Small intestine (tissue), 7 donors: ENCODE results near the gene KRTAP12-3. TPM values are rescaled to one million over a fixed set of nuclear protein-coding genes. Genes with fewer than 3 reads are reported as not detected.
"Not testable (repeated sequence)": the region's sequence is repeated elsewhere in the genome, so short reads cannot be mapped to it uniquely, and the experiment has no call there.

Source experiments
- DNase-seq, 2 donors: peaks; one replicate each; pipeline versions ENCODE4 v3.0.0 to v3.0.0-alpha.2; 2013
- FAIRE-seq: peaks from 2 replicates; lab custom pipeline; 2012; peaks lifted over from hg19 to GRCh38; lab: Jason Lieb, UNC
- H3K27ac ChIP-seq, 3 donors: one replicate each; pipeline ENCODE4 v1.5.1; 2013; ENCODE audit warnings: low read length in 2 of 3, mild to moderate bottlenecking in 2 of 3, control low read depth in 1 of 3, inconsistent platforms in 1 of 3, low read depth in 1 of 3, moderate library complexity in 1 of 3
- H3K27me3 ChIP-seq, 3 donors: one replicate each; pipeline ENCODE4 v1.6.1; 2013; ENCODE audit warnings: low read length in 3 of 3, inconsistent platforms in 1 of 3; ENCODE audit not compliant: control insufficient read depth in 3 of 3, insufficient read depth in 3 of 3
- H3K36me3 ChIP-seq, 3 donors: one replicate each; pipeline ENCODE4 v1.6.1; 2013; ENCODE audit warnings: low read length in 3 of 3, inconsistent platforms in 1 of 3, low read depth in 1 of 3, mild to moderate bottlenecking in 1 of 3, moderate library complexity in 1 of 3; ENCODE audit not compliant: control insufficient read depth in 3 of 3, insufficient read depth in 2 of 3
- H3K4me1 ChIP-seq, 3 donors: one replicate each; pipeline ENCODE4 v1.6.1; 2013; ENCODE audit warnings: low read length in 2 of 3, inconsistent platforms in 1 of 3, low read depth in 1 of 3, mild to moderate bottlenecking in 1 of 3, moderate library complexity in 1 of 3; ENCODE audit not compliant: control insufficient read depth in 3 of 3, insufficient read depth in 2 of 3
- H3K4me3 ChIP-seq, 3 donors: one replicate each; pipeline ENCODE4 v1.5.1; 2013; ENCODE audit warnings: low read length in 3 of 3, control low read depth in 1 of 3, inconsistent platforms in 1 of 3, low read depth in 1 of 3, mild to moderate bottlenecking in 1 of 3, moderate library complexity in 1 of 3
- H3K9me3 ChIP-seq, 2 donors: one replicate each; pipeline ENCODE4 v1.6.1; 2013; ENCODE audit warnings: low read depth in 1 of 2, low read length in 1 of 2; ENCODE audit not compliant: control insufficient read depth in 2 of 2, insufficient read depth in 1 of 2
- WGBS, 3 donors: extraction: QIAGEN DNeasy Blood & Tissue Kit; methylation state at CpG; one replicate each; pipeline ENCODE4 v1.1.7; 2013; 5-methylcytosine and 5-hydroxymethylcytosine counted together
- polyA plus RNA-seq, 4 donors: library from polyadenylated mRNA; stranded (reverse) in 3 of 4; unstranded in 1 of 4; fragments of 200-250 nt in 3 of 4; fragments of 120-200 nt in 1 of 4; gene quantifications; one replicate each; pipeline versions ENCODE4 v1.2.1 to v1.2.3, GENCODE V29; 2013
- donor health status: healthy with polysubstance abuse.
- donor health status: control.
- donor health status: control.
- donor health status: Bipolar disorder and iron deficiency.
- donor health status: healthy.

KRTAP12-3 gene
- polyA plus RNA-seq, 4 donors, result not detected

DNA sequence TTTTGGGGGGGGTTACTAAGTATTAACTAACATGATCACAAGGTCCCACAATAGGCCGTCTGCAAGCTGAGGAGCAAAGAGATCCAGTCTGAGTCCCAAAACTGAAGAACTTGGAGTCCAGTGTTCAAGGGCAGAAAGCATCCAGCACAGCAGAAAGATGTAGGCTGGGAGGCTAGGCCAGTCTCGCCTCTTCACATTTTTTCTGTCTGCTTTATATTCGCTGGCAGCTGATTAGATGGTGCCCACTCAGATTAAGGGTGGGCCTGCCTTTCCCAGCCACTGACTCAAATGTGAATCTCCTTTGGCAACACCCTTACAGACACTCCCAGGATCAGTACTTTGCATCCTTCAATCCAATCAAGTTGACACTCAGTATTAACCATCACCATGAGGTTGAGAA, 32.0 kb downstream of the KRTAP12-3 start:
- H3K9me3 ChIP-seq, H3K27ac ChIP-seq, H3K4me1 ChIP-seq, H3K4me3 ChIP-seq, DNase-seq, FAIRE-seq, H3K36me3 ChIP-seq: not testable (repeated sequence)
- WGBS, 3 donors, result 72 to 90% (median 73%) methylated on average over 3 of the region's 3 CpGs
- peaks cover 0 to 13% (median 11%) of the 10 kb centered on the region in 3 donors for H3K27me3 ChIP-seq

DNA sequence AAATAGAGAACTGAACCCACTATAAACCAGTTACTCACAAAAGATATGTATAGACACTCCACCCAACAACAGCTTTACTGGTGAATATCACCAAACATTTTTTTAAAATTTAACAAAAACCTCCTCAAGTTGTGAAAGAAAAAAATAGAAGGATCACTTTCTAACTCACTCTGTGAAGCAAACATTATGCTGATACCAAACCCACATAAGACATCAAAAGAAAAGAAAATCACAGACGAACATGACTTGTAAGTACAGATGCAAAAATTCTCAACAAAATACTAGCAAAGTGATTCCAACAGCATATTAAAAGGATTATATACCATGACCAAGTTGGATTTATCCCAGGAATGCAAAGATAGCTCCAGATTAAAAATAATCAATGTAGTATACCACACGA, 34.0 kb downstream of the KRTAP12-3 start:
- DNase-seq (no peak), FAIRE-seq (no peak)
- Histone ChIP-seq H3K36me3 (no peaks in the 10 kb centered on the region), H3K27ac (no peak overlapping the region), H3K4me1 (no peaks in the 10 kb centered on the region), H3K9me3 (no peaks in the 10 kb centered on the region), H3K4me3 (no peak overlapping the region), H3K27me3 (peaks cover 0 to 18% (median 5%) of the 10 kb centered on the region in 3 donors)
- WGBS, 3 donors, result 54 to 66% (median 56%) methylated on average over 2 of the region's 2 CpGs

DNA sequence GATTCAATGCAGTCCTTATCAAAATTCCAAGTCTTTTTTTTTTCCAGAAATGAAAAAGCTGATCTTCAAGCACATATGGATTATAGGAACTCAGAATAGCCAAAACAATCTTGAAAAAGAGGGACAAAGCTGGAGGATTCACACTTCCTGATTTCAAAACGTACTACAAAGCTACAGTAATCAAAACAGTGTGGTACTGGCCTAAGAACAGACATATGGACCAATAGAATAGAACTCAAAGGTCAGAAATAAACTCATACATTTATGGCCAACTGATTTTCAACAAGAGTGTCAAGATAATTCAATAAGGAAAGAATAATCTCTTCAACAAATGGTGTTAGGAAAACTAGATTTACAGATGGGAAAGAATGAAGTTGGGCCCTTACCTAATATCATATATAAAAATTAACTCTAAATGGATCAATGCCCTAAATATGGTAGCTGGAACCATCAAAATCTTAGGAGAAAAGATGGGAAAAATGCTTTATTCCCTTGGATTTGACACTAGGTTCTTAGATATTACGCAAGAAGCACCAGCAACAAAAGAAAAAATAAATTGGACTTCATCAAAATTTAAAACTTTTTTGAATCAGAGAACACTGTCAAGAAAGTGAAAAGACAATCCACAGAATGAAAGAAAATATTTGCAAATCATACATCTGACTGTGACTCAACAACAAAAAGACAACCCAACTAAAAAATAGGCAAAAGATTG, 35.2 kb downstream of the KRTAP12-3 start:
- Histone ChIP-seq H3K4me3 (no peak overlapping the region), H3K4me1 (peaks cover 0 to 3% (median 0%) of the 10 kb centered on the region in 3 donors), H3K27me3 (peaks cover 0 to 15% (median under 1%) of the 10 kb centered on the region in 3 donors), H3K36me3 (no peaks in the 10 kb centered on the region), H3K9me3 (no peaks in the 10 kb centered on the region), H3K27ac (no peak overlapping the region)
- DNase-seq, result no peak
- 47 to 50% (median 48%) methylated on average over 2 of the region's 2 CpGs for WGBS, 3 donors
- FAIRE-seq, result no peak

DNA sequence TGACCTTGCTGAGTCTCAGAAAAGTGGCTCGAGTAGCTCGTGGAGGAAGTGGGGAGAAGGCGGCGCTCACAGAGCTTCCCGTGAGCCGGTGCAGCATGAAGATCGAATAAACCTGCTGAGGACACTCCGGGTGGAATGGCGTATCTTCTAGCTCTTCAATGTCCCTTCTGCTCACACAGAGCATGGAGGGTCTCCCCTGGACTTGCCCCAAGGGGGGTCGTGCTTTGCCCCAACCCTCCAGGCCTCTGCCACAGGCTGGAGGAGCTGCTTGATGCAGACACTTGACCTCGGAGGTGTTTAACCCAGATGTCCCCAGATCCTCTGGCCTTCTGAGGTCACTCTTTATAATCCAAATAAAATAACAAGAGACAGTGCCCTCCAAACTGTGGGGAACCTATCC, 37.0 kb downstream of the KRTAP12-3 start:
- peaks cover 0 to 12% (median 0%) of the 10 kb centered on the region in 3 donors for H3K4me1 ChIP-seq
- peaks cover 0 to 26% (median 10%) of the 10 kb centered on the region in 3 donors for H3K27me3 ChIP-seq
- H3K36me3 ChIP-seq, result no peaks in the 10 kb centered on the region
- WGBS, 3 donors, result 64 to 67% (median 65%) methylated on average over 11 of the region's 11 CpGs
- DNase-seq, result no peak
- no peak overlapping the region for H3K27ac ChIP-seq
- FAIRE-seq, result no peak
- H3K9me3 ChIP-seq, result no peaks in the 10 kb centered on the region
- no peak overlapping the region for H3K4me3 ChIP-seq

DNA sequence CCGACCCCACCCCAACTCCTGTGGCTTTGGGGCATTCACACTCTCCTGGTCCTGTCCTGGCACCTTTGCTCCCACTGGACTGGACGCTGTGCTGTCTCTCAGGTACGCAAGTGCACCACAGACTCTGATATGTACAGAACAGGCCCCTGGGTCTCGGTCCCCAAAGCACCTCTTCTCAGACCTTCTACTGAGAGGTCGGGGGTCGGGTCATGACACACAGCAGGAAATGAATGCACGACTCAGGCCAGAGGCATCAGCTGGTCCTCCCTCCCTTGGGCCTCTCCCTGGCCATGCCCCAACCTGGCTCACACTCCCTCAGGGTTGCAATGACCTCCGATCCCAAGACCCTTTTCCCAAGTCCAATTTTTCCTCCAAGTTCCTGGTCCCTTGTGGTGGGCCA, 37.5 kb downstream of the KRTAP12-3 start:
- no peak for DNase-seq
- FAIRE-seq, result no peak
- H3K27me3 ChIP-seq, result peaks cover 0 to 29% (median 10%) of the 10 kb centered on the region in 3 donors

DNA sequence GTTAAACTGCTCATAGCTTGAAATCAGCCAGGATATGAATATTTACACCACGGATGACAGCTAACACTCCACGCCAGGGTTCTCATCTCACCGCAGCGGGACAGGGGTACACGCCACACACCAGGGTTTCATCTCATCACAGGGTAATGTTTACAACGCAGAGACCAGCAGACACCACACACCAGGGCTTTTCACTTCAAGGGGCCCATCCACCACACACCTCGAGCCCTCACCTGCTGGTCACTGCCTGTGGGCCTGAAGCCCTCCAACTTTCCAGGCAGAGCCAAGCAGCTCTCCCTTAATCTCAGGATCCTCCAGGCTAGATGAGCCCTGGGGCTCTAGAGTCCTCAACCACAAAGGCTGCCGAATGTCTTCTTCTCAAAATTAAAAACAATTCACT, 37.9 kb downstream of the KRTAP12-3 start:
- peaks cover 0 to 12% (median 0%) of the 10 kb centered on the region in 3 donors for H3K4me1 ChIP-seq
- no peak overlapping the region for H3K4me3 ChIP-seq
- H3K36me3 ChIP-seq, result no peaks in the 10 kb centered on the region
- DNase-seq (no peak), FAIRE-seq (no peak)
- no peaks in the 10 kb centered on the region for H3K9me3 ChIP-seq
- 69 to 81% (median 80%) methylated on average over 8 of the region's 8 CpGs for WGBS, 3 donors
- peaks cover 0 to 34% (median 12%) of the 10 kb centered on the region in 3 donors for H3K27me3 ChIP-seq
- no peak overlapping the region for H3K27ac ChIP-seq

More for the DNA sequence above, 37.5 kb downstream of the KRTAP12-3 start:
- Histone ChIP-seq H3K36me3 (no peaks in the 10 kb centered on the region), H3K4me1 (peaks cover 0 to 12% (median 0%) of the 10 kb centered on the region in 3 donors), H3K9me3 (no peaks in the 10 kb centered on the region), H3K27ac (no peak overlapping the region), H3K4me3 (no peak overlapping the region)
- WGBS, 3 donors, result 56 to 65% (median 64%) methylated on average over 8 of the region's 8 CpGs

DNA sequence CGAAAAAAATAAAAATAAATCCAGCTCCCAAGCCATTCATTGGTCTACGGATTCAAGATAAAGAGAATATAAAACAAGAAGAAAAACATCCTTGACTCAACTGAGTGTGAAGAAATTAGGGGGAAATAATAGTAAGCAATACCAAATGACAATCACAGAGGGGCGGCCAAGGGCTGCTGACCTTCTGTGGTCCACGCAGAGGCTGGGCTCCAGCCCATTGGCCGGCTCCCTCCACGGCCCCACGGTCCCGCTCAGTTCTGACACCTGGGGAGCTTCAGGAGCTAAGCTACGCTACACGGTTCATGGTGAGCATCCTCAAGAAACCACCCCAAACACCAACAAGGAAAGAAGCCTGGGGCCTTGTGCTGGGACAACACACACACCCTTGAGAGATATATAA, 38.8 kb downstream of the KRTAP12-3 start:
- FAIRE-seq (no peak), DNase-seq (no peak)
- WGBS, 3 donors, result 56 to 72% (median 64%) methylated on average over 10 of the region's 10 CpGs

DNA sequence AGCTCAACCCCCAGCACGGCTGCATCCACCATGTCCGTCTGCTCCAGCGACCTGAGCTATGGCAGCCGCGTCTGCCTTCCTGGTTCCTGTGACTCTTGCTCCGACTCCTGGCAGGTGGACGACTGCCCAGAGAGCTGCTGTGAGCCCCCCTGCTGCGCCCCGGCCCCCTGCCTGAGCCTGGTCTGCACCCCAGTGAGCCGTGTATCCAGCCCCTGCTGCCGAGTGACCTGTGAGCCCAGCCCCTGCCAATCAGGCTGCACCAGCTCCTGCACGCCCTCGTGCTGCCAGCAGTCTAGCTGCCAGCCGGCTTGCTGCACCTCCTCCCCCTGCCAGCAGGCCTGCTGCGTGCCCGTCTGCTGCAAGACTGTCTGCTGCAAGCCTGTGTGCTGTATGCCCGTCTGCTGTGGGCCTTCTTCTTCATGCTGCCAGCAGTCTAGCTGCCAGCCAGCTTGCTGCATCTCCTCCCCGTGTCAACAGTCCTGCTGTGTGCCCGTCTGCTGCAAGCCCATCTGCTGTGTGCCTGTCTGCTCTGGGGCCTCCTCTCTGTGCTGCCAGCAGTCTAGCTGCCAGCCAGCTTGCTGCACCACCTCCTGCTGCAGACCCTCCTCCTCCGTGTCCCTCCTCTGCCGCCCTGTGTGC, 39.6 kb downstream of the KRTAP12-3 start, which contains the start of gene KRTAP10-12:
TSS of gene KRTAP10-12 (plus strand) at position 1 of the 639 bp plus-strand sequence. CDS start at position 31, 30 bp downstream.
- H3K4me1 ChIP-seq, result peaks cover 0 to 12% (median 0%) of the 10 kb centered on the region in 3 donors
- 27 to 50% (median 37%) methylated on average over 13 to 21 of the region's 21 CpGs for WGBS, 3 donors
- FAIRE-seq, DNase-seq, H3K9me3 ChIP-seq, H3K4me3 ChIP-seq, H3K36me3 ChIP-seq: not testable (repeated sequence)
- peak within 1 kb of the TSS in 1 of 3 donors; percentile 47 for H3K27ac ChIP-seq
- peaks cover 0 to 46% (median 12%) of the 10 kb centered on the region in 3 donors for H3K27me3 ChIP-seq

More for the DNA sequence above, 38.8 kb downstream of the KRTAP12-3 start:
- no peak overlapping the region for H3K27ac ChIP-seq
- H3K4me3 ChIP-seq, result no peak overlapping the region
- H3K4me1 ChIP-seq, result peaks cover 0 to 12% (median 0%) of the 10 kb centered on the region in 3 donors
- peaks cover 0 to 41% (median 12%) of the 10 kb centered on the region in 3 donors for H3K27me3 ChIP-seq
- no peaks in the 10 kb centered on the region for H3K9me3 ChIP-seq
- no peaks in the 10 kb centered on the region for H3K36me3 ChIP-seq
